KMS-11 (cell line): ENCODE measurements around the gene FAAH2.

Experiments
- H2AFZ ChIP-seq: fragments of 200-600 bp; sonication (generic); 2 replicates; pipeline ENCODE4 v1.6.1; 2016; ENCODE audit warnings: antibody characterized with exemption, mixed run types, low read depth
- H3K27ac ChIP-seq: fragments of 200-600 bp; sonication (generic); 2 replicates; pipeline ENCODE4 v1.6.1; 2016; ENCODE audit warnings: mild to moderate bottlenecking, mixed run types
- H3K27me3 ChIP-seq: fragments of 200-600 bp; sonication (generic); 2 replicates; pipeline ENCODE4 v1.6.1; 2017; ENCODE audit warnings: mild to moderate bottlenecking, low read depth, mixed run types, moderate library complexity; ENCODE audit not compliant: insufficient read depth
- H3K36me3 ChIP-seq: fragments of 200-600 bp; sonication (generic); 2 replicates; pipeline ENCODE4 v1.6.1; 2017; ENCODE audit warnings: mild to moderate bottlenecking, mixed run types; ENCODE audit not compliant: insufficient read depth
- H3K4me1 ChIP-seq: fragments of 200-600 bp; sonication (generic); 2 replicates; pipeline ENCODE4 v1.6.1; 2016; ENCODE audit warnings: mild to moderate bottlenecking, low read depth, mixed run types; ENCODE audit not compliant: poor library complexity, severe bottlenecking
- H3K4me2 ChIP-seq: fragments of 200-600 bp; sonication (generic); 2 replicates; pipeline ENCODE4 v1.7.0; 2016; ENCODE audit warnings: mild to moderate bottlenecking, mixed run types
- H3K4me3 ChIP-seq: fragments of 200-600 bp; sonication (generic); IDR thresholded peaks from 2 replicates; pipeline ENCODE4 v1.6.1; 2017; ENCODE audit warnings: low read depth, low read length, mixed read lengths; ENCODE audit not compliant: insufficient read depth
- H3K79me2 ChIP-seq: fragments of 200-600 bp; sonication (generic); 2 replicates; pipeline ENCODE4 v1.6.1; 2016; ENCODE audit warnings: low read depth, mixed run types; ENCODE audit not compliant: insufficient read depth
- H3K9ac ChIP-seq: fragments of 200-600 bp; sonication (generic); 2 replicates; pipeline ENCODE4 v1.6.1; 2016; ENCODE audit warnings: mild to moderate bottlenecking, mixed run types
- H4K20me1 ChIP-seq: fragments of 200-600 bp; sonication (generic); 2 replicates; pipeline ENCODE4 v1.6.1; 2016; ENCODE audit warnings: mild to moderate bottlenecking, mixed run types; ENCODE audit not compliant: insufficient read depth
- CTCF ChIP-seq: fragments of 200-600 bp; sonication (generic); conservative IDR thresholded peaks from 2 replicates; pipeline ENCODE4 v1.6.1; 2017; ENCODE audit warnings: low read depth, mild to moderate bottlenecking, antibody characterized with exemption, low read length, moderate library complexity, mixed read lengths

FAAH2 gene

GRCh38 chrX:57366430-57366829 lies 79.9 kb downstream of the FAAH2 start:
- Histone ChIP-seq H3K27ac (no peak overlapping the region), H4K20me1 (no peaks in the 10 kb centered on the region), H2AFZ (no peak overlapping the region), H3K4me3 (no peak overlapping the region), H3K9ac (no peak overlapping the region), H3K79me2 (no peaks in the 10 kb centered on the region), H3K27me3 (no peaks in the 10 kb centered on the region), H3K4me2 (no peak overlapping the region), H3K4me1 (peaks cover 19% of the 10 kb centered on the region), H3K36me3 (no peaks in the 10 kb centered on the region)
- TF ChIP-seq CTCF = no peak

DNA sequence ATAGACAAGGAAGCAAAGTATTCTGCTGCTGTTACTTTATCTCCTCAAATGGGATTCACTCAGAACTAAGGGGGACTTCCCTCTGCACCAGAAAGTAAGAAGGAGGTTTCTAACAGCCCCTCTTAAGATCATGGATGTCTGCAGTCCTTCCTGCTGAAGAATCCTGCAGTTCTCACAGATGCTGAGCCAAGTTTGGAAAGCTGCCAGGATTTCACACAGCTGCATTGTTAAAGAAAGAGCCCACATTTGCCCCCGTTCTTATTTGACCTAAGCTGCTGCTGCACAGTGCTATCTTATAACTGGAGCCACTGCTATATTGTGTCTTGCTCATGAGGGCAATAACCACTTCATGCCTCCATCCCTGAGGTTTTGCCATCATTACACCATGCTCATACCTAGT lies 81.1 kb downstream of the FAAH2 start:
- TF ChIP-seq CTCF = no peak

DNA sequence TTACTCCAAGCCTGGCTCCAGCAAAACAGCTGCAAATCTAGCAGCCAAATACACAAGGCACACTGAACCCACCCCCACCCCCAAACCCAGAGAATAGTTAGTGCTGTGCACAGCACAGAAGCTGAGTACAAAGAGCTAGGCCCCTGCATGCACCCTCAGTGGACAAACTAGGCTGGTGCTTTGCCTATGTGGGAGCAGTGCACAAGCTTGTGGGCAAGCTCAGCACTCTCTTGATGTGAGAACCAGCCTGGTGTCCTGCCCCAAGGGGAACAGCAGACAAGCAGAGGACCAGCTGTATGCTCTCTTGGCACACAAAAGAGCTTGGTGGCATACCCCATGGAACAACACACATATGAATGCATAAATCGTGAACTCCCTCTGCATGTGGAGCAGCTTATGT lies 81.7 kb downstream of the FAAH2 start:
- TF ChIP-seq CTCF = no peak
- no peak overlapping the region for H3K27ac ChIP-seq
- no peak overlapping the region for H3K9ac ChIP-seq
- peaks cover 19% of the 10 kb centered on the region for H3K4me1 ChIP-seq
- no peak overlapping the region for H3K4me3 ChIP-seq
- no peaks in the 10 kb centered on the region for H3K79me2 ChIP-seq
- H3K4me2 ChIP-seq = no peak overlapping the region
- H3K36me3 ChIP-seq = no peaks in the 10 kb centered on the region
- H4K20me1 ChIP-seq = no peaks in the 10 kb centered on the region
- H3K27me3 ChIP-seq = no peaks in the 10 kb centered on the region
- no peak overlapping the region for H2AFZ ChIP-seq

More for the DNA sequence above, 81.1 kb downstream of the FAAH2 start:
- Histone ChIP-seq H3K4me2 (no peak overlapping the region), H4K20me1 (no peaks in the 10 kb centered on the region), H3K9ac (no peak overlapping the region), H3K4me3 (no peak overlapping the region), H2AFZ (no peak overlapping the region), H3K27ac (no peak overlapping the region), H3K27me3 (no peaks in the 10 kb centered on the region), H3K4me1 (peaks cover 19% of the 10 kb centered on the region), H3K36me3 (no peaks in the 10 kb centered on the region), H3K79me2 (no peaks in the 10 kb centered on the region)

DNA sequence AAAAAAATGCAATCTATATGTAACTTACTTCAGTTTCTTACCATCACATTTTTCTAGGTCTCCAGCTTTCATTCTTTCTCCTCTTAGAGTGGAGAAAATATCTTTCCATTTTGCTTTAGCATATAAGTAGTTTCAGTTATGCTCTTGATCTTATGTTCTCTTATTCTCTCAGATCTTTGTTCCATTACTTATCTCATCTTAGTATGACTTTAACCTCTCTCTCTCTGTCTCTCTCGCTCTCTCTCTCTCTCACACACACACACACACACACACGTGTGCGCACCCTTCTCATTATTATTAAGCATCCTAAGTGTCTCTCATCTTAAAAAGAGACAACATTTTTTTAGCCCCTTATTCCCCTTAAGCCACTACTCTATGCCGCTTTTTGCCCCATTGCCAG lies 92.8 kb downstream of the FAAH2 start:
- no peak overlapping the region for H3K4me3 ChIP-seq
- H3K4me1 ChIP-seq = no peaks in the 10 kb centered on the region
- H3K36me3 ChIP-seq = no peaks in the 10 kb centered on the region
- no peak overlapping the region for H3K9ac ChIP-seq
- no peak overlapping the region for H3K27ac ChIP-seq
- H3K79me2 ChIP-seq = no peaks in the 10 kb centered on the region
- no peak for TF ChIP-seq CTCF
- H3K27me3 ChIP-seq = no peaks in the 10 kb centered on the region
- H4K20me1 ChIP-seq = no peaks in the 10 kb centered on the region
- no peak overlapping the region for H2AFZ ChIP-seq
- no peak overlapping the region for H3K4me2 ChIP-seq
